Measurements from ENCODE around the gene UCN3.
"Not testable (repeated sequence)": the region's sequence is repeated elsewhere in the genome, so short reads cannot be mapped to it uniquely, and the experiment has no call there.

Gene UCN3

GRCh38 chr10:5365928-5366327 is 1.2 kb downstream of the UCN3 start:
- H3K27ac ChIP-seq (ENCODE audit: low read depth, low read length): no peak overlapping the region
- H3K36me3 ChIP-seq (ENCODE audit: control insufficient read depth, insufficient read depth, low read length): no peaks in the 10 kb centered on the region
- H3K4me3 ChIP-seq (ENCODE audit: low read depth, low read length): no peak overlapping the region
- peaks cover 10% of the 10 kb centered on the region for H3K9me3 ChIP-seq (ENCODE audit: control insufficient read depth, insufficient read depth, low read depth, low read length)
- no peaks in the 10 kb centered on the region for H3K4me1 ChIP-seq (ENCODE audit: control insufficient read depth, insufficient read depth, low read length)
- no peaks in the 10 kb centered on the region for H3K27me3 ChIP-seq (ENCODE audit: control insufficient read depth, insufficient read depth, low read length)
- no peak overlapping the region for H3K9ac ChIP-seq (ENCODE audit: low read length)

- no peak overlapping the region for H3K4me3 ChIP-seq (ENCODE audit: low read depth, low read length)
- no peak overlapping the region for H3K27ac ChIP-seq (ENCODE audit: low read depth, low read length)
- H3K27me3 ChIP-seq (ENCODE audit: control insufficient read depth, insufficient read depth, low read length): no peaks in the 10 kb centered on the region
- H3K9me3 ChIP-seq (ENCODE audit: control insufficient read depth, insufficient read depth, low read depth, low read length): peaks cover 17% of the 10 kb centered on the region
- no peak overlapping the region for H3K9ac ChIP-seq (ENCODE audit: low read length)
- H3K4me1 ChIP-seq (ENCODE audit: control insufficient read depth, insufficient read depth, low read length): no peaks in the 10 kb centered on the region
- no peaks in the 10 kb centered on the region for H3K36me3 ChIP-seq (ENCODE audit: control insufficient read depth, insufficient read depth, low read length)
Measured at GRCh38 chr10:5369362-5370158, 4.8 kb downstream of the UCN3 start.

GRCh38 chr10:5370493-5371352 is 6.0 kb downstream of the UCN3 start:
- H3K9ac ChIP-seq (ENCODE audit: low read length): no peak overlapping the region
- no peak overlapping the region for H3K4me3 ChIP-seq (ENCODE audit: low read depth, low read length)
- H3K27me3 ChIP-seq (ENCODE audit: control insufficient read depth, insufficient read depth, low read length): no peaks in the 10 kb centered on the region
- no peaks in the 10 kb centered on the region for H3K4me1 ChIP-seq (ENCODE audit: control insufficient read depth, insufficient read depth, low read length)
- peaks cover 18% of the 10 kb centered on the region for H3K9me3 ChIP-seq (ENCODE audit: control insufficient read depth, insufficient read depth, low read depth, low read length)
- no peaks in the 10 kb centered on the region for H3K36me3 ChIP-seq (ENCODE audit: control insufficient read depth, insufficient read depth, low read length)
- H3K27ac ChIP-seq (ENCODE audit: low read depth, low read length): no peak overlapping the region

- Histone ChIP-seq H3K9me3 (ENCODE audit: control insufficient read depth, insufficient read depth, low read depth, low read length) (peaks cover 18% of the 10 kb centered on the region), H3K36me3 (ENCODE audit: control insufficient read depth, insufficient read depth, low read length) (no peaks in the 10 kb centered on the region), H3K9ac (ENCODE audit: low read length) (no peak overlapping the region), H3K4me1 (ENCODE audit: control insufficient read depth, insufficient read depth, low read length) (no peaks in the 10 kb centered on the region), H3K4me3 (ENCODE audit: low read depth, low read length) (no peak overlapping the region), H3K27me3 (ENCODE audit: control insufficient read depth, insufficient read depth, low read length) (no peaks in the 10 kb centered on the region), H3K27ac (ENCODE audit: low read depth, low read length) (no peak overlapping the region)
Measured at GRCh38 chr10:5373307-5373706, 8.5 kb downstream of the UCN3 start.

DNA sequence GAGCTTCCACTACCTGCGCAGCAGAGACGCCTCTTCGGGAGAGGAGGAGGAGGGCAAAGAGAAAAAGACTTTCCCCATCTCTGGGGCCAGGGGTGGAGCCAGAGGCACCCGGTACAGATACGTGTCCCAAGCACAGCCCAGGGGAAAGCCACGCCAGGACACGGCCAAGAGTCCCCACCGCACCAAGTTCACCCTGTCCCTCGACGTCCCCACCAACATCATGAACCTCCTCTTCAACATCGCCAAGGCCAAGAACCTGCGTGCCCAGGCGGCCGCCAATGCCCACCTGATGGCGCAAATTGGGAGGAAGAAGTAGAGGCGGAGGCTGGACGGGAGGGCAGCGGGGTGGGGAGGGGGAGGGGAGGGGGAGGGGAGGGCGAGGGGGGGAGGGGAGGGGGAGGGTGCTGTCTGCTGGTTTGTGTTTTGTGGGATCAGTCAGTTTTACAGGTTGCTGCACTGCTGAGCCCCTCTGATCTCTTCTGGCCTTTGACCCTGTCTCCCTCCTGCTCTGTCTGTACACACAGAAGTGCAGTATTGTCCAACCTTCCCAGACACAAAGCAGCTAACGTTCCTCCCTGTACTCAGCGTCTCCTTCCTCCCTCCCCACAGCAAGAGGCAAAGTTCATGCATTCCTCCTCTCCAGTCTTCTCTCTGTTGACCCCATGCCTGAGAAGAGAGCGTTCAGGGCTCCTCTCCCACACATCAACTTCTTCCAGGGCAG is 9.3 kb downstream of the UCN3 start:
- no peak overlapping the region for H3K9ac ChIP-seq (ENCODE audit: low read length)
- H3K27me3 ChIP-seq (ENCODE audit: control insufficient read depth, insufficient read depth, low read length): no peaks in the 10 kb centered on the region
- H3K36me3 ChIP-seq (ENCODE audit: control insufficient read depth, insufficient read depth, low read length): no peaks in the 10 kb centered on the region
- no peak overlapping the region for H3K27ac ChIP-seq (ENCODE audit: low read depth, low read length)
- H3K9me3 ChIP-seq (ENCODE audit: control insufficient read depth, insufficient read depth, low read depth, low read length): peaks cover 19% of the 10 kb centered on the region
- H3K4me1 ChIP-seq (ENCODE audit: control insufficient read depth, insufficient read depth, low read length): no peaks in the 10 kb centered on the region
- no peak overlapping the region for H3K4me3 ChIP-seq (ENCODE audit: low read depth, low read length)

- H3K27me3 ChIP-seq (ENCODE audit: control insufficient read depth, insufficient read depth, low read length): no peaks in the 10 kb centered on the region
- no peaks in the 10 kb centered on the region for H3K4me1 ChIP-seq (ENCODE audit: control insufficient read depth, insufficient read depth, low read length)
- H3K27ac ChIP-seq (ENCODE audit: low read depth, low read length): no peak overlapping the region
- H3K4me3 ChIP-seq (ENCODE audit: low read depth, low read length): no peak overlapping the region
- no peaks in the 10 kb centered on the region for H3K36me3 ChIP-seq (ENCODE audit: control insufficient read depth, insufficient read depth, low read length)
- H3K9ac ChIP-seq (ENCODE audit: low read length): no peak overlapping the region
- H3K9me3 ChIP-seq (ENCODE audit: control insufficient read depth, insufficient read depth, low read depth, low read length): peaks cover 7% of the 10 kb centered on the region; the same call in 1 of the 2 replicates
Measured at GRCh38 chr10:5376450-5376849, 11.7 kb downstream of the UCN3 start.

GRCh38 chr10:5379202-5379601 is 14.4 kb downstream of the UCN3 start:
- not testable (repeated sequence) for H3K4me3 ChIP-seq (ENCODE audit: low read depth, low read length); H3K9me3 ChIP-seq (ENCODE audit: control insufficient read depth, insufficient read depth, low read depth, low read length); H3K36me3 ChIP-seq (ENCODE audit: control insufficient read depth, insufficient read depth, low read length); H3K9ac ChIP-seq (ENCODE audit: low read length); H3K4me1 ChIP-seq (ENCODE audit: control insufficient read depth, insufficient read depth, low read length); H3K27ac ChIP-seq (ENCODE audit: low read depth, low read length); H3K27me3 ChIP-seq (ENCODE audit: control insufficient read depth, insufficient read depth, low read length)

DNA sequence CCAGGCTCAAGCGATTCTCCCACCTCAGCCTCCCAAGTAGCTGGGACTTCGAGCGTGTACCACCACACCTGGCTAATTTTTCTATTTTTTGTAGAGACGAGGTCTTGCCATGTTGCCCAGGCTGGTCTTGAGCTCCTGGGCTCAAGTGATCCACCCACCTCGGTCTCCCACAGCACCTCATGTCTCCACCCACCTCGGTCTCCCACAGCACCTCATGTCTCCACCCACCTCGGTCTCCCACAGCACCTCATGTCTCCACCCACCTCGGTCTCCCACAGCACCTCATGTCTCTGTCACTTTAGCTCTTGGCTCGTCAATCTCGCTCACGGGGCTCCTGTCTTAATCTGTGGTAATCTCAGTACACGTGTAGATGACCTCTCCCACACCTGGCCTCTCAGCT is 15.6 kb downstream of the UCN3 start:
- H3K9me3 ChIP-seq (ENCODE audit: control insufficient read depth, insufficient read depth, low read depth, low read length); H3K27ac ChIP-seq (ENCODE audit: low read depth, low read length); H3K36me3 ChIP-seq (ENCODE audit: control insufficient read depth, insufficient read depth, low read length); H3K4me3 ChIP-seq (ENCODE audit: low read depth, low read length); H3K4me1 ChIP-seq (ENCODE audit: control insufficient read depth, insufficient read depth, low read length); H3K27me3 ChIP-seq (ENCODE audit: control insufficient read depth, insufficient read depth, low read length); H3K9ac ChIP-seq (ENCODE audit: low read length): not testable (repeated sequence)

DNA sequence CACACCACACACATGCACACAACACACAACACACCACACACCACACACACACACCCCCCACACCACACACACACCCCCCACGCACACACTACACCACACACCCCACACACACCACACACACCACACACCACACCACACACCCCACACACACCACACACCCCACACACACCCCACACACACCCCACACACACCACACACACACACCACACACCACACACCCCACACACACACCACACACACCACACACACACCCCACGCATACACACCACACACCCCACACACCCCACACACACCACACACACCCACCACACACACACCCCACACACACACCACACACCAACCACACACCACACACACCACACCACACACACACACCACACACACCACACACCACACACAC is 16.4 kb downstream of the UCN3 start:
- H3K9ac ChIP-seq (ENCODE audit: low read length): no peak overlapping the region
- no peaks in the 10 kb centered on the region for H3K36me3 ChIP-seq (ENCODE audit: control insufficient read depth, insufficient read depth, low read length)
- 0 out of 2 replicates have a peak, but pooled peaks cover 9% of the 10 kb centered on the region for H3K9me3 ChIP-seq (ENCODE audit: control insufficient read depth, insufficient read depth, low read depth, low read length)
- H3K27me3 ChIP-seq (ENCODE audit: control insufficient read depth, insufficient read depth, low read length): no peaks in the 10 kb centered on the region
- H3K27ac ChIP-seq (ENCODE audit: low read depth, low read length): no peak overlapping the region
- no peak overlapping the region for H3K4me3 ChIP-seq (ENCODE audit: low read depth, low read length)
- H3K4me1 ChIP-seq (ENCODE audit: control insufficient read depth, insufficient read depth, low read length): no peaks in the 10 kb centered on the region; the same call in 1 of the 2 replicates

DNA sequence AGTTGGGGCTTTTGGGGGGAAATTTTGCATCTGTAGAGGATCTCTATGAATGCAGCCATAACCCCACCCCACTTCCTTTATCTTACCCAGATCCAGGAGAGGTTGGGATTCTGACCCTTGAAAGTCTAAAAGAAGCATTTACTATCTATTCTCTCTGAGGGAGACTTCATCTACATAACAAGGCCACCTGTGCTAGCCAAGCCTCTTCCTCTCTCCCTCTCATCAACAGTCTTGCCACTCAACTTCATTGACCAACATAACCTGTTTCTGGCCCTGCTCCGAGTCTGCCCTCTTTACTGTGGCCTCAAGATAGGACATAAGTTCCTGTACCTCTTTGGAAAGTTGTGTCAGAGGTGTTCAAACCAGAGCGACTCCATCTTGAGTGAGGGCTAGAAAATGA is 20.5 kb downstream of the UCN3 start:
- Histone ChIP-seq H3K36me3 (ENCODE audit: control insufficient read depth, insufficient read depth, low read length) (no peaks in the 10 kb centered on the region), H3K9me3 (ENCODE audit: control insufficient read depth, insufficient read depth, low read depth, low read length) (peaks cover 20% of the 10 kb centered on the region), H3K4me3 (ENCODE audit: low read depth, low read length) (no peak overlapping the region), H3K9ac (ENCODE audit: low read length) (no peak overlapping the region), H3K27ac (ENCODE audit: low read depth, low read length) (no peak overlapping the region), H3K4me1 (ENCODE audit: control insufficient read depth, insufficient read depth, low read length) (no peaks in the 10 kb centered on the region; the same call in 1 of the 2 replicates), H3K27me3 (ENCODE audit: control insufficient read depth, insufficient read depth, low read length) (no peaks in the 10 kb centered on the region)

- Histone ChIP-seq H3K9me3 (ENCODE audit: control insufficient read depth, insufficient read depth, low read depth, low read length) (peaks cover 39% of the 10 kb centered on the region), H3K4me3 (ENCODE audit: low read depth, low read length) (no peak overlapping the region), H3K36me3 (ENCODE audit: control insufficient read depth, insufficient read depth, low read length) (no peaks in the 10 kb centered on the region)
Measured at GRCh38 chr10:5387169-5387568, 22.4 kb downstream of the UCN3 start.

More at GRCh38 chr10:5387169-5387568, 22.4 kb downstream of the UCN3 start:
- H3K27ac ChIP-seq (ENCODE audit: low read depth, low read length): no peak overlapping the region
- no peak overlapping the region for H3K9ac ChIP-seq (ENCODE audit: low read length)
- no peaks in the 10 kb centered on the region for H3K27me3 ChIP-seq (ENCODE audit: control insufficient read depth, insufficient read depth, low read length)
- H3K4me1 ChIP-seq (ENCODE audit: control insufficient read depth, insufficient read depth, low read length): no peaks in the 10 kb centered on the region; the same call in 1 of the 2 replicates
